Gastroesophageal sphincter (tissue), 4 donors: ENCODE measurements around the gene FAM181B. TPM values are rescaled to one million over a fixed set of nuclear protein-coding genes. Genes with fewer than 3 reads are reported as not detected.

ENCODE experiments used
- ATAC-seq: fragments of 150-250 bp; one replicate; pipeline ENCODE4 v1.9.1; 2016; ENCODE audit warnings: mild to moderate bottlenecking, moderate library complexity
- H3K27ac ChIP-seq, 4 donors: fragments of 200-600 bp; sonication (generic) in 3 of 4; 1 replicate in 3 of 4; 2 replicates in 1 of 4; pipeline ENCODE4 v1.5.1; 2016 to 2019
- H3K27me3 ChIP-seq: fragments of 200-600 bp; sonication (generic); one replicate; pipeline ENCODE4 v1.5.1; 2019
- H3K36me3 ChIP-seq, 2 donors: fragments of 200-600 bp; sonication (generic); one replicate each; pipeline ENCODE4 v1.5.1; 2019; ENCODE audit warnings: control low read depth in 1 of 2
- H3K4me1 ChIP-seq, 3 donors: fragments of 200-600 bp; sonication (generic); 1 replicate in 2 of 3; 2 replicates in 1 of 3; pipeline ENCODE4 v1.5.1; 2016 to 2019; ENCODE audit warnings: control low read depth in 2 of 3
- H3K4me3 ChIP-seq, 2 donors: fragments of 200-600 bp; sonication (generic); one replicate each; pipeline ENCODE4 v1.5.1; 2019; ENCODE audit warnings: mild to moderate bottlenecking in 1 of 2, moderate library complexity in 1 of 2
- H3K9me3 ChIP-seq, 3 donors: fragments of 200-600 bp; sonication (generic); one replicate each; pipeline ENCODE4 v1.5.1; 2017 to 2019; ENCODE audit warnings: control low read depth in 2 of 3
- CTCF ChIP-seq, 4 experiments: fragments of 200-600 bp in 2 of 4; fragments of 450-650 bp in 2 of 4; sonication (generic) in 1 of 4; IDR thresholded peaks; one replicate each; pipeline ENCODE4 v1.5.1; 2017 to 2019; ENCODE audit warnings: antibody characterized with exemption in 4 of 4, mild to moderate bottlenecking in 2 of 4, moderate library complexity in 2 of 4
- EP300 ChIP-seq: sonication (generic); formaldehyde crosslinking; IDR thresholded peaks from one replicate; pipeline ENCODE4 v1.6.1; 2017; ENCODE audit warnings: antibody characterized with exemption, mild to moderate bottlenecking
- POLR2A ChIP-seq, 2 donors: fragments of 450-650 bp; IDR thresholded peaks; one replicate each; pipeline ENCODE4 v1.6.1; 2017; ENCODE audit warnings: antibody characterized with exemption in 2 of 2, mild to moderate bottlenecking in 2 of 2, moderate library complexity in 1 of 2
- POLR2AphosphoS5 ChIP-seq: sonication (generic); formaldehyde crosslinking; IDR thresholded peaks from one replicate; pipeline ENCODE4 v1.6.1; 2017; ENCODE audit warnings: antibody characterized with exemption
- WGBS, 2 donors: methylation state at CpG; one replicate each; pipeline ENCODE4 v1.1.5; 2018; ENCODE audit warnings: low coverage in 1 of 2; 5-methylcytosine and 5-hydroxymethylcytosine counted together
- small RNA-seq, 4 donors: library from RNA; depleted of rRNA; stranded (forward); fragments of <200 nt; gene quantifications; one replicate each; pipeline ENCODE3, GENCODE V24; 2016
- total RNA-seq, 4 donors: library from RNA; depleted of rRNA; stranded (reverse); fragments of >200 nt; gene quantifications; one replicate each; pipeline ENCODE4 v1.1.0, GENCODE V29; 2016

Gene FAM181B
- total RNA-seq, 4 donors from 2014 or later: 0.81 to 1.9 (median 1.4) TPM

GRCh38 chr11:82680252-82680651 lies 53.4 kb downstream of the FAM181B start:
- Histone ChIP-seq H3K4me3 (no peak overlapping the region), H3K4me1 (no peaks in the 10 kb centered on the region), H3K27ac (no peak overlapping the region), H3K9me3 (no peaks in the 10 kb centered on the region), H3K36me3 (no peaks in the 10 kb centered on the region), H3K27me3 (no peaks in the 10 kb centered on the region)
- 71% methylated on average over 1 of the region's 1 CpG; no CpG with 5 or more reads in 1 of the 2 donors for WGBS, 2 donors
- TF ChIP-seq POLR2A (IDR thresholded peaks at IDR 0.05) (no peak), CTCF (IDR thresholded peaks at IDR 0.05) (no peak), EP300 (no peak), POLR2AphosphoS5 (no peak)
- no peak for ATAC-seq

Small RNAs within 50 kb of the gene (small RNA-seq; reads per million reads assigned to genes)
- 0 to 0.99 (median 0.18) reads per million in 4 donors for gene RPS28P7

Other genes starting within 250 kb of the FAM181B start
- gene PRCP, start 166.6 kb upstream of the FAM181B start, total RNA-seq: 10 to 100 TPM; 22.8 to 62.2 (median 42.4) TPM
- gene DDIAS, start 167.9 kb upstream of the FAM181B start, total RNA-seq: 1 to 10 TPM in 2 of 4 donors, under 1 TPM in 2; 0.31 to 2.3 (median 1.0) TPM